ENCODE measurements around the gene ASB2.

Gene ASB2

DNA sequence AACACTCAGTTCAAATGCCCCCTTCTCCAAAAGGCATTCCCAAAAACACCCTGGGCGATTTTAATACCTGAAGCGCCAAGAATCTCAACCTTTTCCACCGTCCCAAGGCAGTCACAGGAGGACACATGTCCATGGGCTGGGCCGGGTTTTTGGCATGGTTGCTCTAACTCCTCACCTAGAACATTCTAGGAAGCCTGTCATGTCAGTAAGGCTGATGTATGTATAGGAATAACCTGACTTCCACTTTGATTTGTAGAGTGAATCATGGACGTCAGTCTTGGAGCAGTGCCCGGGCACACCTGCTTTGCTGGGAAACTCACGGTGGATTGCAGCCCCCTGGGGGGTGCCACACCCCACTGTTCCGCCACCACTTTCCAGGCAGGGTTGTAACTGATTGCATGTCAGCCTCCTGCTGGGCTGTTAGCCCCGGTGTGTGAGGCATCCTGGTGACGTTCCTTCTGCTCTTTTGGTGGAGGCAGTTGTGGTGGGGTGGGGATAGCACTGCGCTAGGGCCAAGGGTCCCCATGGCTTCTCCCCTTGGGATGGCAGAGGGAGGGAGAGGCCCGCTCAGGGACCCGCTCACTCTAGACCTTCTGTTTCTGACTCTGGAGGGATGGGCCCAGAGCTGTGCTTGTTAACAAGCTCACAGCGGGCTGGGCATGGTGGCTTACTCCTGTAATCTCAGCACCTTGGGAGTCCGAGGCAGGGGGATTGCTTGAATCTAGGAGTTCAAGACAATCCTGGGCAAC lies 84.4 kb downstream of the ASB2 start:
- no peaks in the 10 kb centered on the region for H3K36me3 ChIP-seq (ENCODE audit: insufficient read depth, insufficient read length, low read length)
- H3K4me3 ChIP-seq (ENCODE audit: insufficient read length, low read depth), result no peak overlapping the region
- no peaks in the 10 kb centered on the region for H3K27me3 ChIP-seq (ENCODE audit: insufficient read depth, insufficient read length)
- H3K9me3 ChIP-seq (ENCODE audit: insufficient read depth, low read length), result peaks cover 9% of the 10 kb centered on the region; the same call in 1 of the 2 replicates
- H3K4me1 ChIP-seq (ENCODE audit: insufficient read depth, insufficient read length), result peaks cover 9% of the 10 kb centered on the region
- DNase-seq (ENCODE audit: low read depth, low spot score), result no peak
- TF ChIP-seq SUZ12 (IDR thresholded peaks at IDR 0.05; ENCODE audit: extremely low read depth, insufficient read depth, insufficient read length) (no peak), YY1 (IDR thresholded peaks at IDR 0.05; ENCODE audit: insufficient read depth, insufficient read length) (no peak), ZNF274 (IDR thresholded peaks at IDR 0.05; ENCODE audit: low read depth, low read length) (no peak)
- no peak overlapping the region for H3K9ac ChIP-seq (ENCODE audit: insufficient read length, low read depth)

DNA sequence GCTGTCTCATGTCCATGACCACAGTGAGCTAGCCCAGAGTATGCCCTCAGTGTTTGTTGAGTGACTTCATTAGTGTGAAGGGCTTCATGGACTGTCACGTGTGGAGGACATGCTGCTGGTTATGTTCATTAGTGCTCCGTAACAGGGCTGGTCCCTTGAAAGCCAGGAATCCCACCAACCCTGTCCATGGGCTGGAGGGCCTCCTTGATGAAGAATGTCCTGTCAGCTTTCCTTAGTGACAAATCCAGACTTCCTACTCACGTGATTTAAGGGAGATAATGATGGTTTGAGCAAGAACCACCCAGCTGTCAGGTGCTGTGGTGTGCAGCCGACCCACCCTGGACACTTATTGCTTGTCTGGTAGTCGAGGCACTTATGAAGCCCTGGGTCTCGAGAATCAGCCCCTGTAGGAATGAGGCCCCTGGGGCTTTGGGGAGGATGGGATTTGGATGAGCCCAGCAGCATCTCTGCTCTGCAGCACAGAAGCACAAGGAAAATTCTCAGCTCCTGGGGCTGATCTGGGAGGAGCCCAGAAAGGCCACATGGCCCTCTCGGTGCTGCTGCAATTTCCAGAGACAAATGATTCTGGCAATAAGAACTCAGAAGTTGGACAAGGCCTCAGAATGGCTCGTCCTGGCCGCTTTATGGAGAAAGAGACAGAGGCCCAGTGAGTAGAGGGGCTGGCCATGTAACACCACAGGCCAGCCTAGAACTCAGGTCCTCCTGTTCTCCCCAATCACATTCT lies 86.5 kb downstream of the ASB2 start:
- Histone ChIP-seq H3K27me3 (ENCODE audit: insufficient read depth, insufficient read length) (no peaks in the 10 kb centered on the region), H3K36me3 (ENCODE audit: insufficient read depth, insufficient read length, low read length) (no peaks in the 10 kb centered on the region), H3K4me1 (ENCODE audit: insufficient read depth, insufficient read length) (peaks cover 9% of the 10 kb centered on the region), H3K9ac (ENCODE audit: insufficient read length, low read depth) (no peak overlapping the region), H3K9me3 (ENCODE audit: insufficient read depth, low read length) (no peaks in the 10 kb centered on the region), H3K4me3 (ENCODE audit: insufficient read length, low read depth) (no peak overlapping the region)
- DNase-seq (ENCODE audit: low read depth, low spot score), result no peak
- TF ChIP-seq SUZ12 (IDR thresholded peaks at IDR 0.05; ENCODE audit: extremely low read depth, insufficient read depth, insufficient read length) (no peak), YY1 (IDR thresholded peaks at IDR 0.05; ENCODE audit: insufficient read depth, insufficient read length) (no peak), ZNF274 (IDR thresholded peaks at IDR 0.05; ENCODE audit: low read depth, low read length) (no peak)

DNA sequence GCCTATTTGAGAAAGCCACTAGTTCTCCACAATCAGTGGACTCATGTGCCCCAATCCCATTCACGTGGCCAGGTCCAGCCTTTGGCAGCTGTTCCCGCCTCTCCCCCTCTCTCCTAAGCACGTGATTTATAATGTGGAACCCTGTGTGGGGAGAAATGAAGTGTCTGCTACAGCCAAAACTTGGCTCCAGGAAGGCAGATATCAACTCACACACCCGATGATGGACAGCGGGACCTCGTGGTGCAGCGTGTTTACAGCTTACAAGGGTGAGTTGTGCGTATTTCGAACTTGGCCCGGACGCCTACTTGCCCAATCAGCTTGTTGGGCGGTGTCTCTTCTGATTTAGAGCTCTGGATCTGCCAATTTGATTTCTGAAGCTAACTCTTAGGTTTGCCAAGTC lies 87.4 kb downstream of the ASB2 start:
- H3K36me3 ChIP-seq (ENCODE audit: insufficient read depth, insufficient read length, low read length), result no peaks in the 10 kb centered on the region
- H3K4me1 ChIP-seq (ENCODE audit: insufficient read depth, insufficient read length), result peaks cover 9% of the 10 kb centered on the region
- no peak for TF ChIP-seq YY1 (IDR thresholded peaks at IDR 0.05; ENCODE audit: insufficient read depth, insufficient read length)
- TF ChIP-seq ZNF274 (IDR thresholded peaks at IDR 0.05; ENCODE audit: low read depth, low read length), result no peak
- no peak for TF ChIP-seq SUZ12 (IDR thresholded peaks at IDR 0.05; ENCODE audit: extremely low read depth, insufficient read depth, insufficient read length)
- H3K9ac ChIP-seq (ENCODE audit: insufficient read length, low read depth), result no peak overlapping the region
- no peaks in the 10 kb centered on the region for H3K27me3 ChIP-seq (ENCODE audit: insufficient read depth, insufficient read length)
- no peak overlapping the region for H3K4me3 ChIP-seq (ENCODE audit: insufficient read length, low read depth)
- H3K9me3 ChIP-seq (ENCODE audit: insufficient read depth, low read length), result no peaks in the 10 kb centered on the region
- DNase-seq (ENCODE audit: low read depth, low spot score), result no peak

DNA sequence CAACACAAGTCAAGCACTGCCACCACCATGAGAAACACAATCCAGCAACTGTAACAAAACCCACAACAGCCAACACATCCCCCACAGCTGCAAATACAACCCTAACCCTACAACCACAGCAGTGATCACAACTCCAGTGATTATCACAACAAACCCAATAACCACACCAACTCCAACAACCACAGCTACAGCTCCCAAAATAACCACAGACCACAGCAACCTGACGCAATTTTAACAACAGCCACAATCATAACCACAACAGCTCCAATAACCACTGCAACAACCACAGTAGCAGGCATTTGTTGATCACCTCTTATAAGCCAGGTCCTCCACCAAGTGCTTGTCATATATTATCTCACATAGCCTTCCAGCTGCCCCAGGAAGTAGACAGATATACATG lies 91.4 kb downstream of the ASB2 start:
- TF ChIP-seq ZNF274 (IDR thresholded peaks at IDR 0.05; ENCODE audit: low read depth, low read length), result no peak
- TF ChIP-seq YY1 (IDR thresholded peaks at IDR 0.05; ENCODE audit: insufficient read depth, insufficient read length), result no peak
- no peak for TF ChIP-seq SUZ12 (IDR thresholded peaks at IDR 0.05; ENCODE audit: extremely low read depth, insufficient read depth, insufficient read length)
- no peak for DNase-seq (ENCODE audit: low read depth, low spot score)

More for the DNA sequence above, 91.4 kb downstream of the ASB2 start:
- H3K9me3 ChIP-seq (ENCODE audit: insufficient read depth, low read length), result peaks cover 22% of the 10 kb centered on the region; the same call in 1 of the 2 replicates
- no peaks in the 10 kb centered on the region for H3K27me3 ChIP-seq (ENCODE audit: insufficient read depth, insufficient read length)
- no peak overlapping the region for H3K4me3 ChIP-seq (ENCODE audit: insufficient read length, low read depth)
- peaks cover 4% of the 10 kb centered on the region for H3K4me1 ChIP-seq (ENCODE audit: insufficient read depth, insufficient read length)
- no peaks in the 10 kb centered on the region for H3K36me3 ChIP-seq (ENCODE audit: insufficient read depth, insufficient read length, low read length)
- H3K9ac ChIP-seq (ENCODE audit: insufficient read length, low read depth), result no peak overlapping the region

All from NT2/D1 (cell line).